Measurements from ENCODE around the gene VSIG1. TPM values are rescaled to one million over a fixed set of nuclear protein-coding genes. Genes with fewer than 3 reads are reported as not detected.

Gene VSIG1
- total RNA-seq, 1 donor, result 0.09 TPM

DNA sequence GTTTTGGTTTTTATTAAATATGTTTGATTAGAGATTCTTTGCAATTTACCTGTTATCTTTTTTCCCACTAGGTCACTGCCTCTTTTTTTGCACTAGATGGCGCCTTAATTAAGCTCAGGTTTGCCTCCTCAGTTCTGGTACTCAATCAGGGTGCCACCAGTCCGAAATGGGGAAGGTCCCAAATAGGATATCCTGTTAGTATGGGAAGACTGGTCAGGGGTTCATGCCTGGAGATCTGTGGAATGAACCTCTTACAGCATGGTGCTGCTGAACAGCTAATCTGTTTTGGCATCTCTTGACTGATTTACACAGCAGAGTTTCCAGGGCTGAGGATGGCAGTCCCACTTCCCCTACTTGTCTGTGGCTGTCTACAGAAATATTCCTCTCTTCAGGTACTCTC lies 24.2 kb upstream of the VSIG1 start:
- peak; percentile 45 for DNase-seq (ENCODE audit: low read depth)
- no peak overlapping the region for H3K4me3 ChIP-seq (ENCODE audit: low read depth, low read length)
- TF ChIP-seq, protein P1, sequence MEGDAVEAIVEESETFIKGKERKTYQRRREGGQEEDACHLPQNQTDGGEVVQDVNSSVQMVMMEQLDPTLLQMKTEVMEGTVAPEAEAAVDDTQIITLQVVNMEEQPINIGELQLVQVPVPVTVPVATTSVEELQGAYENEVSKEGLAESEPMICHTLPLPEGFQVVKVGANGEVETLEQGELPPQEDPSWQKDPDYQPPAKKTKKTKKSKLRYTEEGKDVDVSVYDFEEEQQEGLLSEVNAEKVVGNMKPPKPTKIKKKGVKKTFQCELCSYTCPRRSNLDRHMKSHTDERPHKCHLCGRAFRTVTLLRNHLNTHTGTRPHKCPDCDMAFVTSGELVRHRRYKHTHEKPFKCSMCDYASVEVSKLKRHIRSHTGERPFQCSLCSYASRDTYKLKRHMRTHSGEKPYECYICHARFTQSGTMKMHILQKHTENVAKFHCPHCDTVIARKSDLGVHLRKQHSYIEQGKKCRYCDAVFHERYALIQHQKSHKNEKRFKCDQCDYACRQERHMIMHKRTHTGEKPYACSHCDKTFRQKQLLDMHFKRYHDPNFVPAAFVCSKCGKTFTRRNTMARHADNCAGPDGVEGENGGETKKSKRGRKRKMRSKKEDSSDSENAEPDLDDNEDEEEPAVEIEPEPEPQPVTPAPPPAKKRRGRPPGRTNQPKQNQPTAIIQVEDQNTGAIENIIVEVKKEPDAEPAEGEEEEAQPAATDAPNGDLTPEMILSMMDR (IDR thresholded peaks at IDR 0.05; ENCODE audit: insufficient read depth, low read length), result peak; percentile 60

- H3K4me3 ChIP-seq (ENCODE audit: low read depth, low read length), result no peak overlapping the region
- TF ChIP-seq, protein P1 (IDR thresholded peaks at IDR 0.05; ENCODE audit: insufficient read depth, low read length), result no peak
- no peak for DNase-seq (ENCODE audit: low read depth)
Measured at GRCh38 chrX:108022491-108023089, 22.3 kb upstream of the VSIG1 start.

GRCh38 chrX:108025376-108025775 lies 19.5 kb upstream of the VSIG1 start:
- no peak for DNase-seq (ENCODE audit: low read depth)
- TF ChIP-seq, protein P1 (IDR thresholded peaks at IDR 0.05; ENCODE audit: insufficient read depth, low read length), result no peak
- H3K4me3 ChIP-seq (ENCODE audit: low read depth, low read length), result no peak overlapping the region

- TF ChIP-seq, protein P1 (IDR thresholded peaks at IDR 0.05; ENCODE audit: insufficient read depth, low read length), result no peak
- no peak overlapping the region for H3K4me3 ChIP-seq (ENCODE audit: low read depth, low read length)
- no peak for DNase-seq (ENCODE audit: low read depth)
Measured at GRCh38 chrX:108025954-108026600, 18.8 kb upstream of the VSIG1 start.

- TF ChIP-seq, protein P1 (IDR thresholded peaks at IDR 0.05; ENCODE audit: insufficient read depth, low read length), result no peak
- H3K4me3 ChIP-seq (ENCODE audit: low read depth, low read length), result no peak overlapping the region
- DNase-seq (ENCODE audit: low read depth), result peak; percentile 48
Measured at GRCh38 chrX:108028854-108029253, 16.0 kb upstream of the VSIG1 start.

DNA sequence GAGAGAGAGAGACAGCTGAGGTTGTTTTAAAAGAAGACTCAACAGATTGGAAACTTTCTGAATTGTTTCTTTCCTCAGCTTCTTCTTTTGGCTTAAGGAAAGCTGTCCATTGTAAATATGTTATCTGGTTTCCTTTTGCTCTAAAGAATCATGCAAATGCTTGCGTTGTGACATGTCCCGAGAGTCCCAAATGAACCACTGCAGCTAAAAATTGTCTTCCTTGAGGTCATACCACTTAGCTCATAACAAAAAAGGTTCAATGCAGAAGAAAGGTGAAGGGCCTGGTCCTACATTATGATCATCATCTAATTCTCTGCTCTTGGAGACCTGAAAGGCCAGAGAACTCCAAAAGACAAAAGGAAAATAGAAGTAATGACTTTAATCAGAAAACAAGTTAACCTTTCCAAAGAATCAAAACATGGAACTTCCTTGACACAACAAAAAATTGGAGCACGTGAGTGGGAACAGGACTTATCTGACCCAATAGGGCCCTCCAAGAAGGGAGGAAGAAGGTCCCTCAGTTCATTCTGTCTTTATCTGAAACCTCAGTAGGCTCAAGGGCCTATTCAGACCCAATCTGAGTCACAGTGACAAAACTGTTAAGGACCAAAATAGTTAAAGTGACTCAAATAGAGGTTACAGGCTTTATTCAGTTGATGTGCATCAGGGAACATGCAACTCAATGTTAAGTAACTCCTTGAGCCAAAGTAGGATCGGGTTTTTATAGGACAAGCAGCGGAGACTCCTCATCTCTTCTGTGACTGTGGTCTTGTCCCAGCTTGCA lies 14.7 kb upstream of the VSIG1 start:
- no peak overlapping the region for H3K4me3 ChIP-seq (ENCODE audit: low read depth, low read length)
- TF ChIP-seq, protein P1 (IDR thresholded peaks at IDR 0.05; ENCODE audit: insufficient read depth, low read length), result no peak
- DNase-seq (ENCODE audit: low read depth), result no peak
